GM19351 (cell line): Measurements from ENCODE around the gene RBP7.
"Not testable (repeated sequence)": the region's sequence is repeated elsewhere in the genome, so short reads cannot be mapped to it uniquely, and the experiment has no call there.

Experiments used
- ATAC-seq: cut with Tn5 transposase; IDR thresholded peaks from one replicate; pipeline ENCODE4 v1.9.1; 2021; ENCODE audit warnings: mild to moderate bottlenecking, moderate library complexity; ENCODE audit not compliant: unreplicated experiment

Gene RBP7

DNA sequence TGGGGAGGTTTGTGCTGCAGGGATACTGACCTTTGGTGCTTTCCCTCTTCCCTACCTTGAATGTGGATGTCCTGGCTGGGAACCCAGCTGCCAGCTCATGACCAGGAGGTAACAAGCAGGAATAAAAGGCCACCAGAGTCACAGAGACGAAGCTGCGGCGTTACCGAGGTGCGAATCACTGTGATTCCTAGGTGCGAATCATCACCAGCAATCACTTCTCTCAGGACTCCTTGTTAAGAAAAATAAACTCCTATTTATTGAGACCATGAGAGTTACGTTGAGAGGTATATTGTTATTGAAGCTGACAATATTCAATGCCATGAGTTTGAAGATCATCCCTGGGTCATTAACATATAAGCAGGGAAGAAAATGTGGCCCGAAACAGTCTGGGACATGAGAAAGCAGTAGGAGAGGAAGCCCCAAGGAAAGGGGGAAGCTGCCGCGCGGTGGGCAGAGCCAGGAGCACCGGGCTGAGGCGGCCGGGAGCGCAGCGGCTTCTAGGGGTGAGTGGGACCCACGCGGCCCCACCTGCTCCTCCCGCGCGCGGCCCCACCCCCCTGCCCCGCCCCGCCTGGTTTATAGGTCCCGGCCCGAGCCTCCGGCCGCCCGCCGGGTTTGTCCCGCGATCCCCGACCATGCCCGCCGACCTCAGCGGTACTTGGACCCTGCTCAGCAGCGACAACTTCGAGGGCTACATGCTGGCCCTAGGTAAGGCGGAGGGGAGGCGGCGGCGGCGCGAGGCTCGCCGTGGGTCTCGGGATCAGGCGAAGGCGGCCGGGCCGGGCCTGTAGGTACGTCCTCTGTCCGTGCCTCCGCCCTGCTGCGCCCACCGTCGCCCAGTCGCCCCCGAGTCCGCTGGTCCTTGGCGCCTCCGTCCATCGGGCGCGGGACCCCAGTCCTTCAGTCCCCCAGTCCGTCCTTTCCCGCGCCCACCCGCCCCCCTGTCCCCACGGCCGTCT, at the start of gene RBP7:
Gene RBP7, plus strand, starts transcription at position 605 of the 959 bp plus-strand sequence. Its CDS starts 31 bp downstream, at position 636.
- ATAC-seq: no peak

DNA sequence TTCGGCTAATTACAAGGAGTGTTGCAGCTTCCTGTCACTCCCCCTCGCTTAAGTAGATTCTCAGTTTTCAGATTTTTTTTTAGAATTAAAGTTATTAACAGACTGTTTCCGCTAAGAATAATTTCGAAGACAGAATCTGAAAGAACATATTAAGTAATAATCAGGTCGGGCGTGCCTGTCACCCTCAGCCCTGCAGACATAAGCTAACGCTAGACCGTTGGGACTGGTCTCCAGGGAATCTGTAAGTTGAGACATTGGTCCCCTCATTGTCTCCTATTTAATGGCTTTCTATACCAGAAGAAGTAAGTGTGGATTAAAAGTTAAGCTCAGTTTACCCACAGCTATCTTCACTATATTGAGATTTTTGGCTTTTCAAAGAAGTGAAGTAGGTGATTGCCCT, 39.3 kb upstream of the RBP7 start:
- ATAC-seq: no peak

DNA sequence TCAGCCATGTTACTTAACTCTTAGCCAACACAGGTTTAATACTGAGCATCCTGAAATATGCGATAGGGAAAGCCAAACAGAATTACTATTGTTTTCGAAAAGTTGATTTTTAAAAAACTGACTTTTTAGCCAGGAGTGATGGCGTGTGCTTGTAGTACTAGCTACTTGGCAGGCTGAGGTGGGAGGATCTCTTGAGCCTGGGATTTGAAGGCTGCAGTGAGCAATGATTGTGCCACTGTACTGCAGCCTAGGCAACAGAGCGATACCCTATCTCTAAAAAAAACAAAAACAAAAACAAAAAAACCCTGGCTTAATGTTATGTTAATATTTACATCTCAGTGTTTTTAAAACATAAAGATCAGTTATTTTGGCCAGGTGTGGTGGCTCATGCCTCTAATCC, 37.0 kb upstream of the RBP7 start:
- no peak for ATAC-seq

DNA sequence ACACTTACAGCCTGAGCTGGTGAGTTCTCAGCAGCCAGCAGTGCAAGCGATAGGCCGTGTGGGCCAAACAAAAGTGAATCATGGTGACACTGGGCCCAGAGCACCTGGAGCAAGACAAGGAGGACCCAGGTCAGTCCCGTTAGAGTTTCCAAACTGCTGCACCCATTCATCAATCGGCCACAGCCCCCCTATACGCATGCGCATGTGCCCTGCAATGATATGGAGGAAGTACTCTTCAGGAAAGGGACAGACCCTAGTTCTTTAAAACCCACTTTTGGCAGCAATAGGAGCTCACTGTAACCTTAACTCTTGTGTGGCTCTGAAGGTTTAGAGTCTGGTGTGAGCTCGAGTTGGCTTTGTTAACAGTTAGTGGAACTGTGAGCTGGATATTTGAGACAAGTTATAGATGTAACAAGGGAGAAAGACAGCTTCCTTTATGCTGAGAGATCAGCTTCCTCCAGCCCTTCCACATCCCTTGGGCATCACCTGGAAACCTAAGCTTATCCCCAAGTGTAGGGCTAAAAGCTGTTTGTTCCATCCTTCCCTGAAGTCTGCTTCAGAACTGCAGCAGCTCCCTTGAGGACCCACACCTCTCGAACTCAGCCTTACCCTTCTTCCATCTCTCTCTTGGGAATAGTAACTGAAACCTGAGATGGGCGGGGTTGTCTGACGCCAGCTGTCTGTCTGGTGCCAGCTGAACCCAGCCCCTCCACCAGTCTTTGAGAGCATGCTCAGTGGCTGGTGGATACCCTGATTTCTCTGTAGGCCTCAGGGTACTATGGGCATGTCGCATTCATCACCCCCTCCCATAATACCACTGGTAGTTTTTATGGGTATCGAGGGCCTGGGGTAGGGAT, 36.1 kb upstream of the RBP7 start:
- no peak for ATAC-seq

DNA sequence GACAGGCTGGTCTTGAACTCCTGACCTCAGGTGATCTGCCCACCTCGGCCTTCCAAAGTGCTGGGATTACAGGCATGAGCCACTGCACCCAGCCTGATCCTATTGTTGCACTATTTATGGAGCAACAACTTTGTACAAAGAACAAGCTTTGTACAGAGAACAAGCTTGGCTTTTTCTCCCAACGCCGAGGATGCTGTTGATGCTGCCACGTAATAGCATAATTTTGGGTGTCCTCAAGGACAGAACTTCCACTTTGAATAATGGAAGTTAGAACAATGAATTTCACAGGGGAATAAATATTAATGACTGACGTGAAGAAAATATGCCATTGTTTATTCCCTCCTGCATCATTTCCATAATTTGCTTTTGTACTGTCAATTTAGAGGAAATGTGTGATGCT, 12.8 kb upstream of the RBP7 start:
- no peak for ATAC-seq

DNA sequence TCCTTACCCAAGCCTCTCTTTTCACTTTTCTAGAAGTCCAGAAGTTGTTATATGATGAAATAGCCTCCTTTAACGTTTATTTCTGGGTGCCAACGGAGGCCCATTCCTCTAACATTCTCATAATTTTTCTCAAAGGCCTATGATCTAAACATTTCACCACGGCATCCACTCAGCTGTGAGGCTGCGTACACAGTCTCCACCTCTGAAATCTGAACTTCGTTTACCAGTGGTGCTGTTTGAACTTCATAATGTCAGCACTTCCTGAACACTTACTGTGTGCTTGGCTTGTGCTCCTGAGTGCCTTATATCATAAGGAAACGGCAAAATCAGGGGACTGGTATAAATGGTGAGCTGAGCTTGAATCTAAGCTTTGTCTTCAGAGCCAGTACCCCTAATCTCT, 12.0 kb upstream of the RBP7 start:
- ATAC-seq: no peak

DNA sequence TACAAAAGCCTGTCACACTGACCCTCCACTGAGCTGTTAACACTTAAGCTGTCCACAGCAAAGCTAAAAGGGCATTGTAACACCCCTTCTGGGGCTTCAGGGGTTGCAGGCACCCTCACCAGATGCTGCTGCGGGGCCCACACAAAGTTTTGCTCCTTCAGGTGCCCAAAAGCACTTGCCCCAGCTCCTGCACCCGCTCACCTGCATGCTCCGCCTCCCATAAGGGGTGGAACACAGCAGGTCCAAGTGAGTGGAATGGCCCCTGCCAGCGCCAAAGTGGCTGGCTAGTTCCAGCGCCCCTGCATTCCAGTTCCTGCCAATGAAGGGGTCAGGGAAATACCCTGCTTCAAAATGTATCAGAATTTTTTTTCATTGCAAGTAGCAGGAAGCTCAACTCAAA, 7.3 kb upstream of the RBP7 start:
- no peak for ATAC-seq

DNA sequence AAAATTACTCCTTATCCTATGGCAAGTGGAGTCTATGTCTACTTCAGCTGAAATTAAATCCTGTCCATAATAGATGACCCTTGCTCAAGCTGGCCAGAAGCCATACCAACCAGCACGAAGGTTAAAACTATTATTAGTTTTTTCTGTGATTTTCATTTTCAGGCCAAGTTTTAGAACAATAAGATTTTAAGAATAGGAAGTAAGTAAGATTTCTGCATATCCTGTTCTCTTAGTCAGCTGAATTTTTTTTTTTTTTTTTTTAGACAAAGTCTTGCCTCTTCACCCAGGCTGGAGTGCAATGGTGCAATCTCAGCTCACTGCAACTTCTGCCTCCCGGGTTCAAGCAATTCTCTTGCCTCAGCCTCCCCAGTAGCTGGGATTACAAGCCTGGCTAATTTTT, 6.1 kb upstream of the RBP7 start:
- ATAC-seq: no peak

DNA sequence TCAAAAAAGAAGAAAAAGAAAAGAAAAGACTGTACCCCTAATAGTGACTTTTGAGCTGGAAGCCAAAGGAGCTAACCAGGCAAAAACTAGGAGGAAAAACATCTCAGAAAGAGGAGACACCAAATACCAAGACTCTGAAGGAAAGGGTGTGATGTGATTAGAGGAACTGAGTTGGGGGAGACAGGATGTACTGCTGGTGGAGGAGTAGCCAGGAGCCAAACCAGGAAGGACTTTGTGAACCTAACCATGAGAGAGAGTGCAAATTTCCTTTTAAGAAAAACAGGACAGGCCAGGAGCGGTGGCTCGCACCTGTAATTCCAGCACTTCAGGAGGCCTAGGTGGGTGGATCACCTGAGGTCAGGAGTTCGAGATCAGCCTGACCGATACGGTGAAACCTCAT, 4.1 kb upstream of the RBP7 start:
- no peak for ATAC-seq

DNA sequence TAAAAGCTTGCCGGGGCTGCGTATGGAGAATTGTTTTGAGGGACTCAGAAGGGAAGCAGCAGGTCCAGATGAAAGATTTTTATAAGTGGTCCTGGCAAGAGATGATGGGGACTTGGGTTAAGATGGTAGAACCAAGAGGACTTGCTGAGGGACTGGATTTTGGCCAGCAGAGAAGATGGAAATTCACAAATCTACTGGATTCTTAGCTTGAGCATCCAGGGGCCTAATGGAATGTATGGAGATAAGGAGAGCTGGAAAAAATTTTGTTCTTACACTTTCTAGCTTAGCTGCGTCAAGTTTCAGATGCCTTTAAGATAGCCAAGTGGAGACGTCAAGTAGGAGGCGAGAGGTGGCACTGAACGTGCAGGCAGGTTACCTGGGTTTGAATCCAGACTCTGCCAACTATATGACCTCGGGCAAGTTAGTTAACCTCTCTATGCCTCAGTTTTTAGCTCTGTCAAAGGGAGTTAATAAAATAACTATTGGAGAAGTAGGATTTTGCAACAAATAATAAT, 3.4 kb upstream of the RBP7 start:
- ATAC-seq: no peak

DNA sequence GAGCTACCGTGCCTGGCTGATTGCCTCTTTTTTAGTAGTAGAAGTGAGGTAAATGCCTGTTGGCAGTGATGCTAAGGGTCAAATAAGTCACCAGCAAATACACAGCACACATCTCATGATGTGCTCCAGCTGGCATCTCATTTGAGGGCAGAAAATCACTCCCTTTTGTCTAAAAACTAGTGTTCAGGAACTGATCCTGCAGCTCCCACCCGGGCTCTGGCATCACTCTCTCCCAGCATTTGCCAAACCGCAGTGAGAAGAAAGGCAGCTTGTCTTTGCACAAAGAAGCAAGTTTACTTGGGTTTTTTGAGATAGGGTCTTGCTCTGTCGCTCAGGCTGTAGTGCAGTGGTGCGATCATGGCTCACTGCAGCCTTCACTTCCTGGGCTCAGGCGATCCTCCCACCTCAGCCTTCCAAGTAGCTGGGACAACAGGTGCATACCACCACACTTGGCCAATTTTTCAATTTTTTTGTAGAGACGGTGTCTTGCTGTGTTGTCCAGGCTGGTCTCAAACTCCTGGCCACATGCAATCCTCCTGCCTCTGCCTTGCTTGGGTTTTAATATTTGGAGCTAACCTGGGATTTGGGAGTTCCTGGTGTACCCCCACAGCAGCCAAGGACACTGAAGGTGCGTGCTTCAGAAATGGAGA, 4.1 kb downstream of the RBP7 start:
- ATAC-seq: no peak

DNA sequence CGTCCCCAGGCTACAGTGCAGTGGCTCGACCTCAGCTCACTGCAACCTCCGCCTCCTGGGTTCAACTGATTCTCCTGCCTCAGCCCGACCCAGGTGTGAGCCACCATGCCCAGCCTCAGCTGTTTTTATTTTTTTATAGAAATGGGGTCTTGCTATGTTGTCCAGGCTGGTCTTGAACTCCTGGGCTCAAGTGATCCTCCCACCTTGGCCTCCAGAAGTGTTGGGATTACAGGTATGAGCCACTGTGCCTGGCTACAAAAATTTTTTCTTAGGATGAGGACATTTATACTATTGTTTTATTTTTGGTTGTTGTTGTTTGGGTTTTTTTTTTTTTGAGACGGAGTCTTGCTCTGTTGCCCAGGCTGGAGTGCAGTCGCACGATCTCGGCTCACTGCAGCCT, 8.2 kb downstream of the RBP7 start:
- not testable (repeated sequence) for ATAC-seq

DNA sequence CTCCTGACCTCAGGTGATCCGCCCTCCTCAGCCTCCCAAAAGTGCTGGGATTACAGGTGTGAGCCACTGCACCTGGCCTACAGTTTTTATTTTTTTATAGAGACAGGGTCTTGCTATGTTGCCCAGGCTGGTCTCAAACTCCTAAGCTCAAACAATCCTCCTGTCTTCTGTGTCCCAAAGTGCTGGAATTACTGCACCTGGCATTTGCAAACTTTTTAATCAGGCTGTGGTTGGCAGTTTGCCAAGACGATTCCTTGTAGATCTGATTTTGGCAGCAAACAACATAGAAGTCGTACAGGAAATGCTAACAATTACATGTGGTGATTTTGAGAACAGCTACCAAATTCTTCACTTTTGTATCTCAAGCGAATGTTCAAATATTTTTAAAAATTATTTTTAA, 10.1 kb downstream of the RBP7 start:
- ATAC-seq: no peak

DNA sequence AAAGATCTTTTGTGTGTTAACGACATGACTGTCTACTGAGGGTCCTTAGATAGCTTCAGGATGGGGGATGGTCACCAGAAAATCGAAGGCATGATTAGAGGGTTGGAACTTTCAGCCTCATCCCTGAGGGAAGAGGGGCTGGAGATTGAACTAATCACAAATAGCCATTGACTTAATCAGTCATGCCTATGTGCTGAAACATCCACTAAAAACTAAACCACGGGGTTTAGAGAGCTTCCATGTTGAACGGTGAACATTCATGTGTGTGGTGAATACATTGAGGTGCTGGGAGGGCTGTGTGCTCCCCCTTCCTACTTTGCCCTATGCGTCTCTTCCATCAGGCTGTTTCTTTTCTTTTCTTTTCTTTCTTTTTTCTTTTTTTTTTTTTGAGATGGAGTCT, 17.0 kb downstream of the RBP7 start:
- no peak for ATAC-seq

DNA sequence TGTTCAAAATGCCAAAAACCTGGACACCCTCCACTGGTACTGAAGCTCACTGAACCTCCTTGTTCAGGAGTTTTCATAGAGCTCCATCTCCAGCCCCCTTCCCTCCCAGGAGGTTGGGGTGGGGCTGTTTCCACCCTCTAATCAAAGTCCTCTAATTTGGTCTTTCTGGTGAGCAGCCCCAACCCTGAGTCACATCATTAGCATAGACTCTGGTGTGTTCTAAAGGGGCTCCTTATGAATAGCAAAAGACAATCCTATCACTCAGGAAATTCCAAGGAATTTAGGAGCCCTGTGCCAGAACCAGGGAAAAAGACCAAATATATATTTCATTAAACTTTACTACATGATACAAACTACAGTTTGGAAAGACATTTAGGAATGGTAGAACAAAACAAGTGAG, 22.5 kb downstream of the RBP7 start:
- no peak for ATAC-seq

DNA sequence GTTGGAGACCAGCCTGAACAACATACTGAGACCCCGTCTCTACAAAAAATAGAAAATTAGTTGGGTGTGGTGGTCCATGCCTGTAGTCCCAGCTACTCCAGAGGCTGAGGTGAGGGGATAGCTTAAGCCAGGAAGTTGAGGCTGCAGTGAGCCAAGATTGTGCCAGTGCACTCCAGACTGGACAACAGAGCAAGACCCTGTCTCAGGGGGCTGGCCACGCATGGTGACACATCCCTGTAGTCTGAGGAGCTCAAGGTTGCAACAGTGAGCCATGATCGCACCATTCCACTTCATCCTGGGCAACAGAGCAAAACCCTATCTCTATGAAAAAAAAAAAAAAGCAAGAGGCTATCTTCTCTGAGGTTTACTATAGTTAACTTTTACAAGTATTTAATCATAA, 23.1 kb downstream of the RBP7 start:
- ATAC-seq: no peak

DNA sequence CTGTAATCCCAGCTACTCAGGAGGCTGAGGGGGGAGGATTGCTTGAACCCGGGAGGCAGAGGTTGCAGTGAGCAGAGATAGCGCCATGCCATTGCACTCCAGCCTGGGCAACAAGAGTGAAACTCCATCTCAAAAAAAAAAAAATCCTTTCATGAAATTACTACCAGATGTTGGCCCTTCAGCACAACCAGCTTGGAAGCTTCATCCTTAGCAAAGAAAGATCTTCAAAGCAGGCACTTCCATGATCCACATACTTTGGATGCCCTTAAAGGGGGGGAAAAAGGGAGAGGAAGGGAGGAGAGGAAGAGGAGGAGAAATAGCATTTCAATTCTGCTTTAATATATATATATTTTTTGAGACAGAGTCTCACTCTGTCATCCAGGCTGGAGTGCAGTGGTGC, 23.6 kb downstream of the RBP7 start:
- ATAC-seq: not testable (repeated sequence)

DNA sequence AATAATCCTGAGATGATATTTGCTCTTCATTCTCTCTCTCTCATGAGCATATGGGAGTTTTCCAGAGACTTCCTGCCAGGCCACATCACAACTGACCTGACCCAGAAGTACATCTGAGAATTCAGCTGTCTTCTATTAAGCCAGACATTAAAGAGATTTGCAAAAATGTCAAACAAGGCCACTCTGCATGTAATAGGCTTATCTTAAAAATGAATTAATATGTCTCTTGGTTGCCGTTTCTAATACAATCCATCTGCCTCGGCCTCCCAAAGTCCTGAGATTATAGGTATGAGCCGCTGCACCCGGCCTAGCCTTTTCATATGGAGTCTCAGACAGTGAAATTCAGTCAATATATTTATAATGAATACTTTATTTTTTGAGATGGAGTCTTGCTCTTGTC, 25.0 kb downstream of the RBP7 start:
- ATAC-seq: not testable (repeated sequence)

DNA sequence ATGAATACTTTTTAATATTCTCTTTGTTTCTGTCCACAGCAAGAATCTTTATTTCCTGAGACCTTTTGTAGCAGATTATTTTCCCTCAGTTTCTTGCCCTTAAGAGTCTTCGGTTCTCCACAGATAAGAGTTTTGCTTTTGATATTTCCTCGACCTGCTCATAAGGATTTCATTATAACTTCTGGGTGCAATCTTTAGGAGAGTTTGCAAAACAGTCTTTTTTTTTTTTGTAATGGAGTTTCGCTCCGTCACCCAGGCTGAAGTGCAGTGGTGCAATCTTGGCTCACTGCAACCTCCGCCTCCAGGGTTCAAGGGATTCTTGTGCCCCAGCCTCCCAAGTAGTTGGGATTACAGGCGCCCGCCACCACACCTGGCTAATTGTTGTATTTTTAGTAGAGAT, 25.6 kb downstream of the RBP7 start:
- ATAC-seq: no peak

DNA sequence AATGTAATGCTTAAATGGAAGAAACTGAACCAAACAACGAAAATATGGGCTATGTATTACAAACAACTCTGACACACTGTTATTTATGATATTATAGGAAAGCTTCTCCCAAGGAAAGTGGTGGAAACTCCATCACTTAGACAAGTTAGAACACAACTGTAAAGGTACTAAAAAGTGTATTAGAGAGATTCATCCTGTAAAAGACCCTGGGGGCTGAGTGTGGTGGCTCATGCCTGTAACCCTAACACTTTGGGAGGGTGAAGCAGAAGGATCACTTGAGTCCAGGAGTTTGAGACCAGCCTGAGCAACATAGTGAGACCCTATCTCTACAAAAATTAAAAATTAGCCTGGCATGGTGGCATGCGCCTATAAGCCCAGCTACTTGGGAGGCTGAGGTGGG, 28.3 kb downstream of the RBP7 start:
- no peak for ATAC-seq

DNA sequence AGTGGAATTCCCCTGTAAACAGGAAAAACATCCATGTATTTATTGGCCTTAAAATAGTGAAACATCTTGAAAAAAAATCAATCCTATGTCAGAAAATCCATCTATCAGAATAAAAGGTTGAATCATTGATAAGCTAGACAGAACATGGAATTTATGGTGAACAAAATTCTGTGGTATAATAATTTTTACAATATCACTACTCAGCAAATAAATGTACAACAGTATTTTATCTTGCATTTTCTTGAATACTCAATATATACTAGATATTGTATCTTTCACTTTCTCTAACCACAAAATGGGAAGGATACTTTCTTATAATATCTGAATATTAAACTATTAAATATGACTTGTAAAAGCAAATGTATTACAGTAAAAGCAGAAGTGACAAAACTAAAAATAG, 30.0 kb downstream of the RBP7 start:
- ATAC-seq: no peak
